Duodenal mucosa (tissue), 2 donors: ENCODE measurements around the gene CORO2A.
A peak's percentile ranks its signal among the peaks of the same experiment; 100 is the strongest.

Experiments used
- H3K27ac ChIP-seq: one replicate; pipeline ENCODE4 v1.7.0; 2013; ENCODE audit warnings: low read depth, low read length
- H3K27me3 ChIP-seq, 2 donors: one replicate each; pipeline ENCODE4 v1.7.0; 2013; ENCODE audit warnings: low read length in 2 of 2, control low read depth in 1 of 2; ENCODE audit not compliant: insufficient read depth in 2 of 2, control insufficient read depth in 1 of 2
- H3K36me3 ChIP-seq, 2 donors: one replicate each; pipeline ENCODE4 v1.7.0; 2013; ENCODE audit warnings: low read length in 2 of 2, control low read depth in 1 of 2; ENCODE audit not compliant: insufficient read depth in 2 of 2, control insufficient read depth in 1 of 2
- H3K4me1 ChIP-seq, 2 donors: one replicate each; pipeline ENCODE4 v1.7.0; 2013; ENCODE audit warnings: low read length in 2 of 2, control low read depth in 1 of 2; ENCODE audit not compliant: insufficient read depth in 2 of 2, control insufficient read depth in 1 of 2
- H3K4me3 ChIP-seq, 2 donors: one replicate each; pipeline ENCODE4 v1.7.0; 2013; ENCODE audit warnings: low read length in 2 of 2, low read depth in 1 of 2
- H3K9ac ChIP-seq, 2 donors: one replicate each; pipeline ENCODE4 v1.7.0; 2013; ENCODE audit warnings: low read length in 2 of 2, low read depth in 1 of 2
- H3K9me3 ChIP-seq, 2 donors: one replicate each; pipeline ENCODE4 v1.7.0; 2013; ENCODE audit warnings: low read length in 2 of 2, control low read depth in 1 of 2; ENCODE audit not compliant: control insufficient read depth in 1 of 2

Gene CORO2A

DNA sequence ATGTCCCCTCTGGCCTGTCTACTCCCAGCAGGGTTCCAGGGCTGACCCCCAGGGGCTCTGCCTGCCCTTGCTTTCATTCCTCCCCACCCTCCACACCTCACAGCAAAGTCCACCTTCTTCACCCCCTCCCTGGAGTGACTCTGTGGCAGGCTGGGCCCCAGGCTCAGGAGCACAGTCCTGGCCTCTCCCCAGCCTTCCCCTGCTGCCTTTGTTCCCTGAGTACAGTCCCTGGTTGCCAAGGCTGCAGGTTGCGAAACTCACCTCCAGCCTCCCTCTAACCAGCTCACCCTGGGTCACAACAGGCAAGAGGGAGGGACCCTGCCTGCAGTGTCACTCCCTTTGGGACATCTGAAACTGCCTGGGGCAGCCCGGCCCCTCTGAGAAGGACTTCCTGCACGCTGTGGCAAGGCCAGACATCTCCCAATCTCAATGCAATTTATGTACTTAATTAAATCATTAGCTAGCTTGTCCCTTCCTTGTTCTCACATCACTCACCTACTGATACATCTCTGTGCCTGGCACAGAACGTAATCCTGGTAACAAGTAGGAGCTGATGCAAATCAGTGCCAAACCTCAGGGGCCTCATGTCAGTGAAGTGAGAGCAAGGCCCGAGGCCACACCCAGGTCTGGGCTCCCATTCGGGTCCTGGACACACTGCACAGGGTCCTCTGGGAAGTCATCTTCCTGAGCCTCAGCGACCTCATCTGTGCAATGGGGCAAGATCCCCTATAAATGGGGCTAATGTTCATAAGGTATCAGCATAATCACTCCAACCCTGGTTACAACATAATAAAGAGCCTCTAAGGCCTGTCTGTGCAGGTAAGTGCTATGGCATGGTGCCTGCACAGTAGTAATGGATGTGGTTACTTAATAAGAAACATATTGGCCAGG, 46.1 kb downstream of the CORO2A start:
- no peaks in the 10 kb centered on the region for H3K9me3 ChIP-seq
- no peaks in the 10 kb centered on the region for H3K27me3 ChIP-seq
- peak overlapping the region in 1 of 2 donors; percentile 20 for H3K4me3 ChIP-seq
- peaks cover 0 to 11% of the 10 kb centered on the region in 2 donors for H3K36me3 ChIP-seq
- peak overlapping the region; percentile 90 for H3K27ac ChIP-seq
- H3K4me1 ChIP-seq: peaks cover 53 to 57% of the 10 kb centered on the region in 2 donors
- peak overlapping the region; percentile 63 to 69 for H3K9ac ChIP-seq

DNA sequence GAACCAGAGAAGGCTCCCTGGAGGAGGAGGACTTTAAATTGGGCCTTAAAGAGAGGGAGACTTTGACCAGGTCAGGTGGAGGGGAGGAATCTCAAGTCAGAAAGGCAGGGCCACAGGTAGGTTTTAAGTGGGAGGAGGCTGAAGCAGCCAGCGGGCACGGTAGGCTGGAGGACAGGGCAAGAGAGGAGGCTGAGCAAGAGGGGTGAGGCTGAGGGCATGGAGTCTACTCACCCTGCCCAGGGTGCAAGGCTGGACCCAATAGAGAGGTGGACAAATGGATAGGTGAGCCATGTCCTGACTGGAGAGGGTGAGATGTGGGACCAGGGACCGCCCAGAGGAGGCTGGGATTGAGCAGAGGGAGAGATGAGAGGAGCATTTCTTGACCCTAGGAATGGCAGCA, 47.8 kb downstream of the CORO2A start:
- H3K36me3 ChIP-seq: peaks cover 0 to 7% of the 10 kb centered on the region in 2 donors
- H3K9ac ChIP-seq: peak overlapping the region; percentile 64 to 69
- H3K4me3 ChIP-seq: peak overlapping the region in 1 of 2 donors; percentile 20
- H3K4me1 ChIP-seq: peaks cover 53 to 57% of the 10 kb centered on the region in 2 donors
- H3K27ac ChIP-seq: peak overlapping the region; percentile 90
- H3K9me3 ChIP-seq: no peaks in the 10 kb centered on the region
- H3K27me3 ChIP-seq: no peaks in the 10 kb centered on the region

DNA sequence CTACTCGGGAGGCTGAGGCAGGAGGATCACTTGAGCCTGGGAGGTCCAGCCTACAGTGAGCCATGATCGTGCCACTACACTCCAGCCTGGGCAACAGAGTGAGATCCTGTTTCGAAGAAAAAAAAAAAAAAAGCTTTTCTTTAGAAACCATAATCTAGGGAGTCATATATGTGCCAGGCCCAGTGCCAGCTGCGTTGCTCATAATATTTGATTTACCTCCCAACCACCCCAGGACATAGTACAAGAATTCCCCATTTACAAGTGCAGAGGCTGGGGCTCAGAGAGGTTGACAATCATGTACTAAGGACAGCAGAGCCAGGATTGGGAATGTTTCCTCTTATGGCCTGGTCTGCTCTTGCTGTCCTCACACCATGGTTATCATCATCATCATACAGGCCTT, 48.4 kb downstream of the CORO2A start:
- no peaks in the 10 kb centered on the region for H3K27me3 ChIP-seq
- H3K4me3 ChIP-seq: peak overlapping the region; percentile 20 to 28
- no peaks in the 10 kb centered on the region for H3K9me3 ChIP-seq
- peaks cover 0 to 7% of the 10 kb centered on the region in 2 donors for H3K36me3 ChIP-seq
- peaks cover 53 to 57% of the 10 kb centered on the region in 2 donors for H3K4me1 ChIP-seq
- peak overlapping the region; percentile 64 to 79 for H3K9ac ChIP-seq
- peak overlapping the region; percentile 92 for H3K27ac ChIP-seq

DNA sequence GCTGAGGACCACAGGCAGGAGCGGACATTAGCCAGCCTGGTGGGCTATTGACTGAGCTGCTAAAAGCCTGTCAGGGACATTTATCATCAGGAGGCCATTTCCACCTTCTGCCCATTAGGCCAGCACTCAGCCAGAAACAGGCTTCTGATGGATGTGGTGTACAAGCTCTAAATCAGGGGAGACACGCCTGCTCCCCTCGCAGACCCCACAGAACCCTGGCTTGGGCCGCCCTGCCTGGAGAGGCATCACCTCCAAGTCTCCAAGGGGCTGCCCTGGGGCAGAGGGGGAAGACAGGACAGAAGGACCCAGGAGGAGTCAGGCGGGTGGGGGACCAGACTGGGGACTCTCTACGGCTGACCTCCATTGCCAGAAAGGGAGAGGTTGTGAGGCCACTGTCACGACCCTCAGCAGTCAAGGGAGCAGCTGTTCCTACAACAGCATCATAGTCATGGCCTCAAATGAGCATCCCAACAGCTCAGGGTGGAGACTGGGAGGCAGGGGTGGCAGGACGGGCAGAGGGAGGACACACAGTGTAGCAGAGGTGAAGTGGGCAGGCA, 49.4 kb downstream of the CORO2A start:
- Histone ChIP-seq H3K4me1 (peaks cover 53 to 57% of the 10 kb centered on the region in 2 donors), H3K9me3 (no peaks in the 10 kb centered on the region), H3K4me3 (peak overlapping the region in 1 of 2 donors; percentile 24), H3K36me3 (peaks cover 3 to 7% of the 10 kb centered on the region in 2 donors), H3K27ac (peak overlapping the region; percentile 92), H3K27me3 (no peaks in the 10 kb centered on the region), H3K9ac (peak overlapping the region; percentile 49 to 79)

DNA sequence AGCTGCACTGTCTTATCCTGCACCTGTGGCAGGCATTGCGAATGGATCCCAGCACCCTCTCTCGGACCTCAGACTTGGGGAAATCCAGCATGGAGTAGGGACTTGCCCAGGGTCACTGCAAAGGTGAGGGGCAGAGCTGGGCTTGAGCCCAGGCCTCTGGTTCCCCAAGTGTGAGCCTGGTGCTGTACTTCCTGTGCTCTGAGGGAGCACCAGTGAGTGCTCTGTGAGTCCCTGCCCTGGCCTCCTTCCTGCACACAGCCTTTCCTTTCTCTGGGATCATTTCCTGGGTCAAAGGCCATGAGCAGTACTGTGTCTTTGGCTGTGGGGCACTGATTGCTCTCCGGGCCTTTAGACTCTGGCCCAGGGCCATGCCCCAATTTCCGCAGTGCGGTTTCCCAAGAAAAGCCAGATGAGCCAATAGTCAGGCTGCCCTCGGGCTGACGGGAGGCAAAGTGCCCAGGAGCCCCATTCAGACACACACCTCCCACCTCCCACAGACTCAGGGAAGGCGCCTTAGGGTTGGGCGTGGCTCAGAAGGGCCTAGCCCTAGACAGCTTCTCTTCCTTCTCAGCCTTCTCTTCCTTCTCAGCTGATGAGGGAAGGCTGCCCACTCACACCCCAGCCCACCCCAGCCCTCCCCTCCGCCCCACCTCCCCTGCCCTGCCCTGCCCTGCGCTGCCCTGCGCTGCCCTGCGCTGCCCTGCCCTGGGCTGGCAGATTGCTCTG, 50.1 kb downstream of the CORO2A start:
- H3K9ac ChIP-seq: peak overlapping the region; percentile 30 to 79
- no peaks in the 10 kb centered on the region for H3K27me3 ChIP-seq
- no peaks in the 10 kb centered on the region for H3K9me3 ChIP-seq
- peaks cover 3 to 11% of the 10 kb centered on the region in 2 donors for H3K36me3 ChIP-seq
- no peak overlapping the region for H3K4me3 ChIP-seq
- H3K27ac ChIP-seq: peak overlapping the region; percentile 92
- peaks cover 48 to 52% of the 10 kb centered on the region in 2 donors for H3K4me1 ChIP-seq

DNA sequence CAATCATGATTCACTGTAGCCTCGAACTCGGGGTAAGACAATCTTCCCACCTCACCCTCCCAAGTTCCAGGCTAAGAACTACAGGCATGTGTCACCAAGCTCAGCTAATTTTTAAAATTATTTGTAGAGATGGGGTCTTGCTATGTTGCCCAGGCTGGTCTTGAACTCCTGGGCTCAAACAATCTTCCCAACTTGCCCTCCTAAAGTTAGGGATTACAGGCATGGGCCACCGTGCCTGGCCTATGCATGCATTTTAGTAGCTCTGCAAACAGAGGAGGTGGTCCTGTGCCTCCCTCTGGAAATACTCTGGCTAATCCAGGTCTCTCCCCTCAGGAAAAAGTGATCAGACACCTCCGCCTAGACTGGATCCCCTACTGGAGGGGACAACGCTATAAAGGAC, 51.9 kb downstream of the CORO2A start:
- Histone ChIP-seq H3K4me3 (no peak overlapping the region), H3K9ac (no peak overlapping the region), H3K36me3 (peaks cover 5 to 30% of the 10 kb centered on the region in 2 donors), H3K9me3 (no peaks in the 10 kb centered on the region), H3K27ac (no peak overlapping the region), H3K4me1 (peaks cover 31 to 33% of the 10 kb centered on the region in 2 donors), H3K27me3 (no peaks in the 10 kb centered on the region)

DNA sequence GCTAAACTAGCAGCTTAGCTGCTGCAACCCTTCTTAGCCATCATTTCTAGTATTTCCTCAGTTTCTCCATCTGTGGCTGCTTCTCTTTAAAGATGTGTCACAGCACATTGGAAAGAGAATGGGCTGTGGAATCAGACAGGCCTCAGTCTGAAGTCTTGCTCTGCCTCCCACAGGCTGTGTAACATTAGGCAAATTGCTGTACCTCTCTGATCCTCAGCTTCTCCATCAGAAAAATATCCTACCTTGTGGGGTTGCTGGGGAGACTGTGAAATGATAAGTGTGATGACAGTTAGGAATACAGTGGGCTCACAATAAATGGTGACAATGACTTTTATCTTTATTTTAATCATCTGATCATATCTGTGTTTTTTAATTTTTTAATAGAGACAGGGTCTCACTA, 55.9 kb downstream of the CORO2A start:
- H3K27me3 ChIP-seq: no peaks in the 10 kb centered on the region
- H3K9me3 ChIP-seq: no peaks in the 10 kb centered on the region
- no peak overlapping the region for H3K4me3 ChIP-seq
- no peak overlapping the region for H3K27ac ChIP-seq
- H3K36me3 ChIP-seq: peaks cover 38 to 61% of the 10 kb centered on the region in 2 donors
- no peaks in the 10 kb centered on the region for H3K4me1 ChIP-seq
- H3K9ac ChIP-seq: no peak overlapping the region

DNA sequence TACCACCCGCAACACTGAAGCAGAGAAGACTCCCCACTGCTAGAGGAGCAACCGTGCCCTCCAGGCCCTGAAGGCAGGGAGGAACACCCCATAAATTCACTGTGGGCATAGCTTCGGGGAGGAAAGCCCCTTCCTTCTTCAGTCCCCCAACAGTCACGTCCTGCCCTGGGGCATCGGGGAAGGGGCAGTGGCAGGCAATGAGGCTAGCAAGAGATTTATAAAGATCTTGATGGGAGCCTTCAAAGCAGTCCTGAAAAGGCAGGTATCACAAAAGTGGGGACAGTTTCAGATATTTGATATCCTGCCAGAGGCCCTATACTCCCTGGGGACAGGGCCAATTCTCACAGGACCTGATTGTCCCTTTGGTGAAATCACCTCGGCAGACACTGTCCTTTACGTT, 56.5 kb downstream of the CORO2A start:
- H3K27ac ChIP-seq: no peak overlapping the region
- H3K9me3 ChIP-seq: no peaks in the 10 kb centered on the region
- H3K4me1 ChIP-seq: no peaks in the 10 kb centered on the region
- H3K27me3 ChIP-seq: no peaks in the 10 kb centered on the region
- H3K9ac ChIP-seq: no peak overlapping the region
- no peak overlapping the region for H3K4me3 ChIP-seq
- H3K36me3 ChIP-seq: peaks cover 38 to 66% of the 10 kb centered on the region in 2 donors

DNA sequence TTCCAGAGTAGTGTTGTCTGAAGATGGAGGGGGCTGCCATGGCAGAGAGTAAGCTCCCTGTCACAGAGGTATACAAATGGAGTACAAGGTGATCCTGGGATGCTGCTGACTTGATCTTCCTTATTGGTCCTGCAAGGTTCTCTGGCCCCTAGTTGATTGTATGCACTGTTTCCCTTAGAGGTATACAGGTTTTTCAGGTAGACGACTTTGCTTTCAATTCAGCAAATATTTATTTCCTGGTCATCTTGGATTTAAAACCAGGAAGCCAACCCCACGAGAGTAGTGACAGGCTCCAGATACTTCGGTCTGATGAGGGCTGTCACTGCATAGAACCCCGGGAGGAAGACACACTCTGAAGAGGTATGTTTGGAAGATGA, 56.9 kb downstream of the CORO2A start:
- H3K4me1 ChIP-seq: no peaks in the 10 kb centered on the region
- peaks cover 38 to 70% of the 10 kb centered on the region in 2 donors for H3K36me3 ChIP-seq
- no peak overlapping the region for H3K27ac ChIP-seq
- no peaks in the 10 kb centered on the region for H3K27me3 ChIP-seq
- no peaks in the 10 kb centered on the region for H3K9me3 ChIP-seq
- no peak overlapping the region for H3K4me3 ChIP-seq
- H3K9ac ChIP-seq: no peak overlapping the region
